ENCODE measurements around the gene IL20. TPM values are rescaled to one million over a fixed set of nuclear protein-coding genes. Genes with fewer than 3 reads are reported as not detected.

IL20 gene
- total and polyA plus RNA-seq, 10 of the 15 experiments (the other 5 are each of a cell fraction or from before 2014, with no cell fraction given): 0.08 to 0.13 TPM; not detected in 8

DNA sequence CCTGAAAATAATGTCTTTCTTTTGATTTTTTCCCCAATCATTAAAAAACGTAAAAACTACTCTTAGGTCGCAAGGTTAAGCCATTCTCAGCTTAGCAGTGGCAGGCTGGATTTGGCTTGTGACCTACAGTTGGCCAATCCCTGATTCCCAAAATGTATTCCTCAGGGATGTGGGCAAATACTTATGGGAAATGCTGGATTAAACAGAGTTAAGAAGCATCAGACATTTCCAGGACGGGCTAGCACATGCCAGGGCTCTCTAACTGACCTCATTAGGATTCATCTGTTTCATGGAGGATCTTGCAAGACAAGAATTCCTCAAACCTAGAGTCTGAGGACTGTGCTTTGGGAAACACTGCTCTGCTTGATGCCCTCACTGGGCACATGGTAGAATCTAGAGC lies 30.8 kb downstream of the IL20 start:
- in situ Hi-C loops (cut with MboI) (no loop called here), intact Hi-C loops (cut with micrococcal nuclease; ENCODE audit: unreplicated experiment) (no loop called here)
- Histone ChIP-seq H4K20me1 (ENCODE audit: control insufficient read depth, insufficient read depth) (no peaks in the 10 kb centered on the region), H3K9ac (ENCODE audit: control insufficient read depth, insufficient read depth, low read length) (no peak overlapping the region), H3K36me3 (ENCODE audit: control insufficient read depth in 2 of 2, insufficient read depth in 2 of 2, low read length in 1 of 2) (no peaks in the 10 kb centered on the region), H3K27me3 (replicated peaks in 1 of 2; ENCODE audit: control insufficient read depth in 2 of 2, insufficient read depth in 2 of 2, low read length in 1 of 2) (no peaks in the 10 kb centered on the region), H3K9me3 (replicated peaks; ENCODE audit: control insufficient read depth, insufficient read depth, low read length) (no peaks in the 10 kb centered on the region), H2AFZ (ENCODE audit: control insufficient read depth, low read depth, low read length) (no peak overlapping the region), H3K4me3 (no peak overlapping the region), H3K27ac (ENCODE audit: control insufficient read depth, insufficient read depth) (no peak overlapping the region), H3K79me2 (ENCODE audit: control insufficient read depth, insufficient read depth, low read length) (no peaks in the 10 kb centered on the region), H3K4me2 (ENCODE audit: control insufficient read depth, insufficient read depth) (no peak overlapping the region), H3K4me1 (ENCODE audit: control insufficient read depth, insufficient read depth, low read length) (no peaks in the 10 kb centered on the region)
- CTCF ChIA-PET: interaction anchor here (0.8 to 3.2 kb wide), 8 partner anchors 10 to 162 kb away, joined by 3 to 14 read pairs (median 4); partner anchors contain the start of gene IL20
- RAD21 ChIA-PET (ENCODE audit: unreplicated experiment): interaction anchor here (1.3 kb wide), 1 partner anchor 16 kb away, joined by 3 read pairs; no protein-coding TSS in a partner anchor
- DNase-seq (ENCODE audit: low read depth, low spot score) (no peak), FAIRE-seq (no peak), ATAC-seq (no peak)
- 87% methylated on average over 3 of the region's 3 CpGs for WGBS (ENCODE audit: insufficient coverage, insufficient replicate concordance, low lambda C conversion rate, missing lambda C conversion rate)
- BruUV-seq (replicated peaks): no TSS peak
- TF ChIP-seq SP1 (IDR thresholded peaks at IDR 0.05; ENCODE audit: low read depth, low read length): no peak
- POLR2A ChIA-PET: no interaction called here
- SMC1A ChIA-PET (ENCODE audit: uncharacterized antibody, unreplicated experiment): interaction anchor here (0.8 to 1.6 kb wide), 5 partner anchors 8 to 87 kb away, joined by 3 to 6 read pairs (median 3); no protein-coding TSS in a partner anchor

DNA sequence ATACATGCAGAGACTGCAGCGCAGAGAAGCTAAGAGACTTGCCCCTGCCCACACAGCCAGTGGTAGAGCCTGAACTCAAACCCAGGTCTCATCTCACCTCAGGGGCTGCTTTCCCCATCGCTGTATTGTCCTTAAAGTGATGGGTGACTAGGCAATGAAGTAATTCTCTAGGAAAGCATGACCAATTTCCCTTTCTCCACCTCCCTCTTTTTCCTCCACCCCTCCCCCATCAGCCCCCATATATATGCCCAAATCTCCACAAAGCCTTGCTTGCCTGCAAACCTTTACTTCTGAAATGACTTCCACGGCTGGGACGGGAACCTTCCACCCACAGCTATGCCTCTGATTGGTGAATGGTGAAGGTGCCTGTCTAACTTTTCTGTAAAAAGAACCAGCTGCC lies 31.8 kb downstream of the IL20 start, which contains the start of gene IL24:
IL24 (plus strand) TSS at position 269 of the 400 bp plus-strand sequence. CDS start 390 bp downstream, outside the sequence.
- H3K27me3 ChIP-seq (replicated peaks in 1 of 2; ENCODE audit: control insufficient read depth in 2 of 2, insufficient read depth in 2 of 2, low read length in 1 of 2): no peaks in the 10 kb centered on the region
- in situ Hi-C loops (cut with MboI): no loop called here
- ChIA-PET POLR2A (no interaction called here), SMC1A (ENCODE audit: uncharacterized antibody, unreplicated experiment) (interaction anchor here (0.6 to 1.5 kb wide), 4 partner anchors 9 to 334 kb away, joined by 3 to 4 read pairs (median 3); no protein-coding TSS in a partner anchor), CTCF (interaction anchor here (0.8 to 2.3 kb wide), 4 partner anchors 9 to 163 kb away, joined by 3 to 6 read pairs (median 4); no protein-coding TSS in a partner anchor), RAD21 (ENCODE audit: unreplicated experiment) (interaction anchor here (0.7 to 1.0 kb wide), 2 partner anchors 88 to 173 kb away, joined by 3 read pairs; no protein-coding TSS in a partner anchor)
- 0 out of 2 replicates have a peak, but pooled peaks have one; percentile 25 for TF ChIP-seq TCF3 (IDR thresholded peaks at IDR 0.05; ENCODE audit: borderline replicate concordance, insufficient read depth, low read depth, low read length)
- no peak for TF ChIP-seq HDGF (IDR thresholded peaks at IDR 0.05)
- no peak for TF ChIP-seq GABPA (IDR thresholded peaks at IDR 0.05; ENCODE audit: low read depth)
- no TSS peak for BruUV-seq (replicated peaks)
- H3K9ac ChIP-seq (ENCODE audit: control insufficient read depth, insufficient read depth, low read length): no peak within 1 kb of the TSS
- H3K27ac ChIP-seq (ENCODE audit: control insufficient read depth, insufficient read depth): no peak within 1 kb of the TSS
- no peaks in the 10 kb centered on the region for H3K9me3 ChIP-seq (replicated peaks; ENCODE audit: control insufficient read depth, insufficient read depth, low read length)
- H4K20me1 ChIP-seq (ENCODE audit: control insufficient read depth, insufficient read depth): no peaks in the 10 kb centered on the region
- 0 out of 3 replicates have a peak, but pooled peaks have one; percentile 18 for ATAC-seq
- FAIRE-seq: no peak
- 11% methylated on average over 4 of the region's 4 CpGs for WGBS (ENCODE audit: insufficient coverage, insufficient replicate concordance, low lambda C conversion rate, missing lambda C conversion rate)
- H3K79me2 ChIP-seq (ENCODE audit: control insufficient read depth, insufficient read depth, low read length): no peaks in the 10 kb centered on the region
- no peaks in the 10 kb centered on the region for H3K36me3 ChIP-seq (ENCODE audit: control insufficient read depth in 2 of 2, insufficient read depth in 2 of 2, low read length in 1 of 2)
- no peak within 1 kb of the TSS for H2AFZ ChIP-seq (ENCODE audit: control insufficient read depth, low read depth, low read length)
- intact Hi-C loops (cut with micrococcal nuclease; ENCODE audit: unreplicated experiment): no loop called here
- H3K4me3 ChIP-seq: no peak within 1 kb of the TSS
- no peak within 1 kb of the TSS for H3K4me2 ChIP-seq (ENCODE audit: control insufficient read depth, insufficient read depth)
- DNase-seq (ENCODE audit: low read depth, low spot score): no peak
- no peaks in the 10 kb centered on the region for H3K4me1 ChIP-seq (ENCODE audit: control insufficient read depth, insufficient read depth, low read length)

Measured in GM12878 (cell line).